PC-3 (cell line): ENCODE results near the gene SH3RF3. TPM values are rescaled to one million over a fixed set of nuclear protein-coding genes. Genes with fewer than 3 reads are reported as not detected.

Experiments
- ATAC-seq: fragments of 200-7000 bp; cut with Tn5 transposase; 2 replicates; pipeline ENCODE4 v1.9.1; 2020; ENCODE audit warnings: mild to moderate bottlenecking, moderate library complexity
- BruUV-seq: library from RNA; stranded (reverse); fragments of 400-500 nt; replicated peaks from 2 replicates; lab custom pipeline; 2021; lab: Mats Ljungman, UMichigan
- CTCF ChIA-PET: fragments of 300-600 bp; sonication (Branson Sonifier 250); formaldehyde crosslinking; loops from one replicate; lab custom pipeline; 2022; ENCODE audit warnings: antibody characterized with exemption; lab: Charles Lee
- POLR2A ChIA-PET: fragments of 300-600 bp; sonication (Branson Sonifier 250); formaldehyde crosslinking; loops from one replicate; lab custom pipeline; 2022; ENCODE audit warnings: antibody characterized with exemption; ENCODE audit not compliant: unreplicated experiment; lab: Charles Lee
- DNase-seq: peaks from one replicate; pipeline ENCODE4 v3.0.0-alpha.2; 2015
- H2AFZ ChIP-seq: fragments of 300-600 bp; sonication (generic); 2 replicates; pipeline ENCODE4 v1.6.0; 2016; ENCODE audit warnings: antibody characterized with exemption, low read length
- H3F3A ChIP-seq: fragments of 300-600 bp; sonication (generic); one replicate; pipeline ENCODE4 v1.6.0; 2017; ENCODE audit warnings: antibody characterized with exemption, low read length, control low read depth, mild to moderate bottlenecking; ENCODE audit not compliant: unreplicated experiment
- H3K27ac ChIP-seq: fragments of 300-600 bp; sonication (generic); 2 replicates; pipeline ENCODE4 v1.5.1; 2016; ENCODE audit warnings: mild to moderate bottlenecking, low read length
- H3K27me3 ChIP-seq: fragments of 300-600 bp; sonication (generic); 2 replicates; pipeline ENCODE4 v1.6.1; 2016; ENCODE audit warnings: low read length, mixed read lengths
- H3K36me3 ChIP-seq: fragments of 300-600 bp; sonication (generic); 2 replicates; pipeline ENCODE4 v1.6.1; 2016; ENCODE audit warnings: low read depth, mixed run types, low read length, mixed read lengths
- H3K4me1 ChIP-seq: fragments of 300-600 bp; sonication (generic); 2 replicates; pipeline ENCODE4 v1.5.1; 2016; ENCODE audit warnings: low read length; ENCODE audit not compliant: insufficient read depth
- H3K4me2 ChIP-seq: fragments of 300-600 bp; sonication (generic); 2 replicates; pipeline ENCODE4 v1.6.0; 2016; ENCODE audit warnings: low read length
- H3K4me3 ChIP-seq: fragments of 300-600 bp; sonication (generic); 2 replicates; pipeline ENCODE4 v1.5.1; 2016; ENCODE audit warnings: mild to moderate bottlenecking, low read length, mixed read lengths
- H3K79me2 ChIP-seq: fragments of 300-600 bp; sonication (generic); 2 replicates; pipeline ENCODE4 v1.6.1; 2017; ENCODE audit warnings: low read length, mixed read lengths
- H3K9ac ChIP-seq: fragments of 300-600 bp; sonication (generic); 2 replicates; pipeline ENCODE4 v1.6.0; 2016; ENCODE audit warnings: mild to moderate bottlenecking, low read length
- H3K9me2 ChIP-seq: fragments of 300-600 bp; sonication (generic); replicated peaks from 2 replicates; pipeline ENCODE4 v1.6.1; 2016; ENCODE audit warnings: mixed run types, low read length, mixed read lengths
- H3K9me3 ChIP-seq: fragments of 300-600 bp; sonication (generic); 2 replicates; pipeline ENCODE4 v1.6.1; 2016; ENCODE audit warnings: low read length, mixed read lengths
- H4K20me1 ChIP-seq: fragments of 300-600 bp; sonication (generic); 2 replicates; pipeline ENCODE4 v1.6.1; 2016; ENCODE audit warnings: low read length, mixed read lengths
- EZH2 ChIP-seq: fragments of 300-600 bp; sonication (generic); IDR thresholded peaks from one replicate; pipeline ENCODE4 v1.6.1; 2017; ENCODE audit warnings: antibody characterized with exemption, mild to moderate bottlenecking, low read length; ENCODE audit not compliant: unreplicated experiment
- EZH2phosphoT487 ChIP-seq: fragments of 300-600 bp; sonication (generic); IDR thresholded peaks from 2 replicates; pipeline ENCODE4 v1.6.1; 2018; ENCODE audit warnings: mild to moderate bottlenecking, antibody characterized with exemption, low read length, borderline replicate concordance
- intact Hi-C: fragments of 100-400 bp; cut with micrococcal nuclease; formaldehyde crosslinking; loops from 2 replicates; pipeline ENCODE4 v1.9.0; 2023
- total RNA-seq: library from RNA; depleted of rRNA; stranded (reverse); fragments of >200 nt; gene quantifications from 2 replicates; pipeline ENCODE4 v1.2.3, GENCODE V29; 2014
- TF ChIP-seq, protein P1 (sequence below): fragments of 300-600 bp; sonication (generic); conservative IDR thresholded peaks from 2 replicates; pipeline ENCODE4 v1.5.1; 2017; ENCODE audit warnings: antibody characterized with exemption, low read depth, mild to moderate bottlenecking, low read length

Gene SH3RF3
- total RNA-seq, 1 experiment from 2014 or later: 11.7 TPM

DNA sequence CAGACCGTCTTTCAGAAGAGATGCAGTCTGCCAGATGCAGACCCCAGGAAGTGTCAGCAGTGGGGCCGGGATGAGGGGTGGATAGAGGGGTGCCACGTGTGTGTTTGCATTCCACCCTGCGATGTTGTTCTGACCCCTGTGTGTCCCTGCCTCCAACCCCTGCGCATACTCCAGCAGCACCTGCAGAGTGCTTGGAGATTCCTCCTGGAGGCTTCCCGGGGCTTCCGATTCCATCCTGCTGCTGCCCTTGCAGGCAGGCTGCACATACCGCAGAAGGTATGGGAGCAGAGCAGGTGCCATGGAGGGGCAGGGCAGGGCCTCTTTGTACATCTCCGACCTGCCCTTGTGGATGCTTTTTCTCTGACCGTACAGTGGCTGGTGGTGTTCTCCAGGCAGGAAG, 177.2 kb downstream of the SH3RF3 start:
- Histone ChIP-seq H3K9me2 (no peaks in the 10 kb centered on the region), H3K36me3 (no peaks in the 10 kb centered on the region)
- ATAC-seq: no peak

DNA sequence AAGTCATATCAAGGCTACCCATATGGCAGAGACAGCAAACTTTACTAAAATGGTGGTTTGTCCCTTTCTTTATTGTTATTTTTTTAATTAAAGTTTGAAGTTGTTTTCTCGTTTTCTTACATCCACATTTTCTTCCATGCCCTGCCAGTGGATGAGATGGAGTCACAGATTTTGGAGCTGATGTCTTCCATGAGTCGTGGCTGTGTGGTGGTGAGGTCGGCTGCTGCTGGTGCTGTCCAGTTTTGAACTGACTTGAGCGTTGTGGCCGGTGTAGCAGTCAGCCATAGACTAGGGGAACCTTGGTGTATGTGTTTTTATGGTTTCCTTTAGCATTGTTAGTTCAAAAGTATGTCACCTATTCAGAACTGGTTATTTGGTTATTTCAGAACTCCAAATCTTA, 182.8 kb downstream of the SH3RF3 start:
- H3K4me2 ChIP-seq: no peak overlapping the region
- no peak for ATAC-seq
- H3K4me3 ChIP-seq: no peak overlapping the region
- no peaks in the 10 kb centered on the region for H4K20me1 ChIP-seq
- intact Hi-C loops: no loop called here
- no peak overlapping the region for H2AFZ ChIP-seq
- no peak overlapping the region for H3K9ac ChIP-seq
- no peak for TF ChIP-seq EZH2
- TF ChIP-seq, protein P1, sequence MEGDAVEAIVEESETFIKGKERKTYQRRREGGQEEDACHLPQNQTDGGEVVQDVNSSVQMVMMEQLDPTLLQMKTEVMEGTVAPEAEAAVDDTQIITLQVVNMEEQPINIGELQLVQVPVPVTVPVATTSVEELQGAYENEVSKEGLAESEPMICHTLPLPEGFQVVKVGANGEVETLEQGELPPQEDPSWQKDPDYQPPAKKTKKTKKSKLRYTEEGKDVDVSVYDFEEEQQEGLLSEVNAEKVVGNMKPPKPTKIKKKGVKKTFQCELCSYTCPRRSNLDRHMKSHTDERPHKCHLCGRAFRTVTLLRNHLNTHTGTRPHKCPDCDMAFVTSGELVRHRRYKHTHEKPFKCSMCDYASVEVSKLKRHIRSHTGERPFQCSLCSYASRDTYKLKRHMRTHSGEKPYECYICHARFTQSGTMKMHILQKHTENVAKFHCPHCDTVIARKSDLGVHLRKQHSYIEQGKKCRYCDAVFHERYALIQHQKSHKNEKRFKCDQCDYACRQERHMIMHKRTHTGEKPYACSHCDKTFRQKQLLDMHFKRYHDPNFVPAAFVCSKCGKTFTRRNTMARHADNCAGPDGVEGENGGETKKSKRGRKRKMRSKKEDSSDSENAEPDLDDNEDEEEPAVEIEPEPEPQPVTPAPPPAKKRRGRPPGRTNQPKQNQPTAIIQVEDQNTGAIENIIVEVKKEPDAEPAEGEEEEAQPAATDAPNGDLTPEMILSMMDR: no peak
- no peak for TF ChIP-seq EZH2phosphoT487
- DNase-seq: no peak
- H3K4me1 ChIP-seq: no peaks in the 10 kb centered on the region
- H3K27ac ChIP-seq: no peak overlapping the region
- no TSS peak for BruUV-seq
- H3K79me2 ChIP-seq: peaks cover 11% of the 10 kb centered on the region; the same call in 1 of the 2 replicates
- ChIA-PET CTCF (no interaction called here), POLR2A (no interaction called here)
- no peaks in the 10 kb centered on the region for H3F3A ChIP-seq
- H3K27me3 ChIP-seq: no peaks in the 10 kb centered on the region
- H3K36me3 ChIP-seq: no peaks in the 10 kb centered on the region
- H3K9me3 ChIP-seq: no peaks in the 10 kb centered on the region
- no peaks in the 10 kb centered on the region for H3K9me2 ChIP-seq

More for the DNA sequence above, 177.2 kb downstream of the SH3RF3 start:
- no peaks in the 10 kb centered on the region for H3F3A ChIP-seq
- H3K4me1 ChIP-seq: no peaks in the 10 kb centered on the region
- no peaks in the 10 kb centered on the region for H3K9me3 ChIP-seq
- no peaks in the 10 kb centered on the region for H3K27me3 ChIP-seq
- TF ChIP-seq, protein P1: no peak
- TF ChIP-seq EZH2phosphoT487: no peak
- TF ChIP-seq EZH2: no peak
- no peaks in the 10 kb centered on the region for H4K20me1 ChIP-seq
- BruUV-seq: no TSS peak
- no peak overlapping the region for H2AFZ ChIP-seq
- no peak overlapping the region for H3K27ac ChIP-seq
- no peak overlapping the region for H3K4me3 ChIP-seq
- no peak overlapping the region for H3K9ac ChIP-seq
- 0 out of 2 replicates have a peak, but pooled peaks cover 3% of the 10 kb centered on the region for H3K79me2 ChIP-seq
- ChIA-PET POLR2A (no interaction called here), CTCF (no interaction called here)
- no peak overlapping the region for H3K4me2 ChIP-seq
- no peak for DNase-seq
- intact Hi-C loops: no loop called here

DNA sequence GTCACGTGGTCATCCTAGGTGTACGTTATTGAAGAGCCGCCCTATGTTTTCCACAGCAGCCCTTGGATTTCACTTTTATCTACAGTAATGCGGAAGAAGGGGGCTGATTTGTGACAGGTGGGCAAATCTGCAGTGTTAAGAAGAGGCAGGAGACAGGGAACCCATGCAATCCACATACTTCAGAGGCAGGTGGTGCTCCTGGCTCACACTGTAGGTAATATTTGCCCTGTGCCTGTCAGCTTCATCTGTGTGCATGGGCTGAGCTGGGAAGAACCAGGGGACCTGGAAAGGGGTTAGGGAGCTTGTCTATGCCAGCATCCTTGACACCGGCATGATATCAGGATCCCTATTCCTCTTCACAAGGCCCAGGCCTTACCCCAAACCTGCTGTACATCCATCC, 183.9 kb downstream of the SH3RF3 start:
- intact Hi-C loops: no loop called here
- Histone ChIP-seq H3K9me2 (no peaks in the 10 kb centered on the region), H3K4me2 (no peak overlapping the region), H4K20me1 (no peaks in the 10 kb centered on the region), H3K79me2 (peaks cover 10% of the 10 kb centered on the region; the same call in 1 of the 2 replicates), H3K27ac (no peak overlapping the region), H3K4me1 (no peaks in the 10 kb centered on the region), H3K4me3 (no peak overlapping the region), H3K36me3 (no peaks in the 10 kb centered on the region), H3F3A (no peaks in the 10 kb centered on the region), H3K27me3 (no peaks in the 10 kb centered on the region), H2AFZ (no peak overlapping the region), H3K9ac (no peak overlapping the region), H3K9me3 (no peaks in the 10 kb centered on the region)
- no TSS peak for BruUV-seq
- TF ChIP-seq EZH2phosphoT487: no peak
- TF ChIP-seq, protein P1: no peak
- no peak for TF ChIP-seq EZH2
- DNase-seq: no peak
- CTCF ChIA-PET: interaction anchor here (0.5 kb wide), 1 partner anchor 55 kb away, joined by 3 read pairs; no protein-coding TSS in a partner anchor
- POLR2A ChIA-PET: no interaction called here
- 0 out of 2 replicates have a peak, but pooled peaks have one; percentile 24 for ATAC-seq
